ENCODE results near the gene SLCO2B1.

DNA sequence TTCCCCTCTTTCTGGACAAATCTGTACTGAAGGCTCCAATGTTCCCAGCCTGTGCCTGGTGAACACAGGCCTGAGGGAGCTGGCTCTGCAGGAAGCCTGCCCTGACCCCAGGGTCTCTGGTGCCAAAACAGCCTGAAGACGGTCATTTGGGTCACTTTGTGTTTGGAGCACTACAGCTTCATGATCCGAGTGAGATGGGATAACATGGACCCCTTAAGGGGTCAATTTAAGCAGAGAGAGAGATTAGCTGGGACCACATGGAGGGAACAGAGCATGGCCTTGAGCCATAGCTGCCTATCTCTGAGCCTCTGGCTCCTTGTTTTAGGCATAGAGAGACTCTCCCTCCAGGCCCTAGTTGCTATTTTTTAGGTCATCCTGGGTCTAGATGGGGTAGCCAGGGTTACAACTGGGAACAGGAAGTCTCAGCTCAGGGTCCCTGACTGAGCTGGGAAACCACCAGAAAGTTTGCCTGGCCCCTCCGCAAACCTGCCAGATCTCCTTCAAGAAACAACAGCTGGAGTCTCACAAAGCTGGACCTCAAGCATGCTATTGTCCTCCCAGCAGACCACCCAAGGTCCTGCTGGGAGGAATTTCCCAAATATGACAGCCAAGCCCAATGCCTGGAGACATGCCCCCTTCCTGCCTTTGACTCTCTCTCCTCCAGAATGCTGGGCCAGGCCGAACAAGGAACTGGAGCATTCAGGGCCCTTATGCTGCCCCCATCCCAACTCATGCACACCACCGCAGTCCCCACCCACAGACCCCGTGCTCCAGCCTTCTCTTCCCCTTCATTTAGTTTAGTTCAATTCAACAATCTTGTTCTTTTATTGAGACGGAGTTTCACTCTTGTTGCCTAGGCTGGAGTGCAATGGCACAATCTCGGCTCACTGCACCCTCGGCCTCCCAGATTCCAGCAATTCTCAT lies 4.0 kb downstream of the SLCO2B1 start:
- TF ChIP-seq POLR2A (IDR thresholded peaks at IDR 0.05) = no peak
- TF ChIP-seq, protein P1, sequence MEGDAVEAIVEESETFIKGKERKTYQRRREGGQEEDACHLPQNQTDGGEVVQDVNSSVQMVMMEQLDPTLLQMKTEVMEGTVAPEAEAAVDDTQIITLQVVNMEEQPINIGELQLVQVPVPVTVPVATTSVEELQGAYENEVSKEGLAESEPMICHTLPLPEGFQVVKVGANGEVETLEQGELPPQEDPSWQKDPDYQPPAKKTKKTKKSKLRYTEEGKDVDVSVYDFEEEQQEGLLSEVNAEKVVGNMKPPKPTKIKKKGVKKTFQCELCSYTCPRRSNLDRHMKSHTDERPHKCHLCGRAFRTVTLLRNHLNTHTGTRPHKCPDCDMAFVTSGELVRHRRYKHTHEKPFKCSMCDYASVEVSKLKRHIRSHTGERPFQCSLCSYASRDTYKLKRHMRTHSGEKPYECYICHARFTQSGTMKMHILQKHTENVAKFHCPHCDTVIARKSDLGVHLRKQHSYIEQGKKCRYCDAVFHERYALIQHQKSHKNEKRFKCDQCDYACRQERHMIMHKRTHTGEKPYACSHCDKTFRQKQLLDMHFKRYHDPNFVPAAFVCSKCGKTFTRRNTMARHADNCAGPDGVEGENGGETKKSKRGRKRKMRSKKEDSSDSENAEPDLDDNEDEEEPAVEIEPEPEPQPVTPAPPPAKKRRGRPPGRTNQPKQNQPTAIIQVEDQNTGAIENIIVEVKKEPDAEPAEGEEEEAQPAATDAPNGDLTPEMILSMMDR (IDR thresholded peaks at IDR 0.05) = no peak
- no peak for TF ChIP-seq EP300 (IDR thresholded peaks at IDR 0.05)

Measured in tibial nerve (tissue), 4 donors.